HepG2 (cell line): ENCODE data around the gene OPA3. TPM values are rescaled to one million over a fixed set of nuclear protein-coding genes. Genes with fewer than 3 reads are reported as not detected.

Experiments used
- BHLHE40 ChIP-seq: IDR thresholded peaks from 2 replicates; pipeline ENCODE4 v1.6.1; 2011; ENCODE audit warnings: low read length, improper control_type of control experiment
- CHCHD3 ChIP-seq: sonication (generic); formaldehyde crosslinking; IDR thresholded peaks from 2 replicates; pipeline ENCODE4 v1.8.0; 2022; ENCODE audit warnings: mild to moderate bottlenecking, missing genetic modification reagents, moderate library complexity
- DMAP1 ChIP-seq: IDR thresholded peaks from 2 replicates; pipeline ENCODE4 v1.6.1; 2016
- DNMT1 ChIP-seq: sonication (generic); formaldehyde crosslinking; IDR thresholded peaks from 2 replicates; pipeline ENCODE4 v1.5.1; 2020; ENCODE audit warnings: mild to moderate bottlenecking, missing genetic modification reagents
- FOXO4 ChIP-seq: sonication (generic); formaldehyde crosslinking; conservative IDR thresholded peaks from 2 replicates; pipeline ENCODE4 v1.8.1; 2023; ENCODE audit warnings: missing genetic modification reagents
- KDM5B ChIP-seq: sonication (generic); formaldehyde crosslinking; IDR thresholded peaks from 2 replicates; pipeline ENCODE4 v1.4.0; 2020; ENCODE audit warnings: missing genetic modification reagents, mild to moderate bottlenecking, borderline replicate concordance
- MAX ChIP-seq: IDR thresholded peaks from 2 replicates; pipeline ENCODE4 v1.6.1; 2012; ENCODE audit warnings: inconsistent platforms
- MLLT10 ChIP-seq: sonication (generic); formaldehyde crosslinking; IDR thresholded peaks from 2 replicates; pipeline ENCODE4 v1.4.0; 2020; ENCODE audit warnings: missing genetic modification reagents
- MTA3 ChIP-seq: sonication (generic); formaldehyde crosslinking; IDR thresholded peaks from 2 replicates; pipeline ENCODE4 v1.4.0; 2020; ENCODE audit warnings: missing genetic modification reagents
- NCOA5 ChIP-seq: sonication (generic); formaldehyde crosslinking; IDR thresholded peaks from 2 replicates; pipeline ENCODE4 v1.4.0; 2020; ENCODE audit warnings: missing genetic modification reagents
- RNF2 ChIP-seq: fragments of 450-650 bp; conservative IDR thresholded peaks from 2 replicates; pipeline ENCODE4 v1.6.1; 2016; ENCODE audit warnings: low read depth
- RXRA ChIP-seq: sonication (generic); formaldehyde crosslinking; IDR thresholded peaks from 2 replicates; pipeline ENCODE4 v1.5.1; 2020; ENCODE audit warnings: missing genetic modification reagents
- USF2 ChIP-seq, 2 experiments: sonication (generic) in 1 of 2; formaldehyde crosslinking in 1 of 2; IDR thresholded peaks; 2 replicates each; pipeline versions ENCODE4 v1.5.1 to v1.6.1; 2011 to 2020; ENCODE audit warnings: borderline replicate concordance in 1 of 2, low read depth in 1 of 2, low read length in 1 of 2, mild to moderate bottlenecking in 1 of 2, missing genetic modification reagents in 1 of 2, moderate library complexity in 1 of 2
- XRCC5 ChIP-seq: fragments of 200-400 bp; formaldehyde crosslinking; optimal IDR thresholded peaks from 2 replicates; pipeline ENCODE3; 2017; ENCODE audit warnings: mild to moderate bottlenecking, low read length
- ZBTB3 ChIP-seq: sonication (generic); formaldehyde crosslinking; IDR thresholded peaks from 2 replicates; pipeline ENCODE4 v1.4.0; 2020; ENCODE audit warnings: low read depth, mild to moderate bottlenecking, moderate library complexity, missing genetic modification reagents, borderline replicate concordance
- ZFAT ChIP-seq: sonication (generic); formaldehyde crosslinking; conservative IDR thresholded peaks from 2 replicates; pipeline ENCODE4 v1.8.1; 2023; ENCODE audit warnings: missing genetic modification reagents, inconsistent platforms
- ZNF121 ChIP-seq: sonication (generic); formaldehyde crosslinking; IDR thresholded peaks from 2 replicates; pipeline ENCODE4 v1.5.0; 2020; ENCODE audit warnings: mild to moderate bottlenecking, missing genetic modification reagents
- ZNF235 ChIP-seq: sonication (generic); formaldehyde crosslinking; IDR thresholded peaks from 2 replicates; pipeline ENCODE4 v1.8.1; 2023; ENCODE audit warnings: mild to moderate bottlenecking, missing genetic modification reagents, borderline replicate concordance
- ZNF264 ChIP-seq: sonication (generic); formaldehyde crosslinking; IDR thresholded peaks from 2 replicates; pipeline ENCODE4 v1.4.0; 2020; ENCODE audit warnings: missing genetic modification reagents
- ZNF329 ChIP-seq: sonication (generic); formaldehyde crosslinking; IDR thresholded peaks from 2 replicates; pipeline ENCODE4 v1.9.0; 2021; ENCODE audit warnings: low read depth, mild to moderate bottlenecking, missing genetic modification reagents
- ZNF580 ChIP-seq: IDR thresholded peaks from 2 replicates; pipeline ENCODE4 v1.6.1; 2016; ENCODE audit warnings: low read depth, borderline replicate concordance
- ZNF660 ChIP-seq: sonication (generic); formaldehyde crosslinking; IDR thresholded peaks from 2 replicates; pipeline ENCODE4 v1.5.1; 2020; ENCODE audit warnings: mild to moderate bottlenecking, low read depth, missing genetic modification reagents, borderline replicate concordance
- ZSCAN12 ChIP-seq: sonication (generic); formaldehyde crosslinking; IDR thresholded peaks from 2 replicates; pipeline ENCODE4 v1.9.0; 2021; ENCODE audit warnings: mild to moderate bottlenecking, missing genetic modification reagents
- ZSCAN5A ChIP-seq: sonication (generic); formaldehyde crosslinking; IDR thresholded peaks from 2 replicates; pipeline ENCODE4 v1.8.0; 2022; ENCODE audit warnings: mild to moderate bottlenecking, missing genetic modification reagents, borderline replicate concordance
- polyA plus RNA-seq, 8 experiments: library from polyadenylated mRNA; depleted of rRNA in 3 of 8; stranded (reverse) in 7 of 8; unstranded in 1 of 8; fragments of >200 nt; fragmentation: Illumina TruSeq in 4 of 8; extraction: Trizol in 4 of 8; gene quantifications; 2 replicates each; pipeline versions ENCODE4 v1.2.1 to v1.2.3, GENCODE V29; 2011 to 2016; ENCODE audit warnings: low read depth in 4 of 8, missing spikeins in 1 of 8, mixed read lengths in 1 of 8; ENCODE audit not compliant: insufficient read depth in 1 of 8
- total RNA-seq, 5 experiments: library from RNA; depleted of rRNA; stranded (reverse); fragments of >200 nt; fragmentation: Illumina TruSeq; extraction: Trizol; gene quantifications; 2 replicates each; pipeline ENCODE4 v1.2.3, GENCODE V29; 2016; ENCODE audit warnings: low read depth in 1 of 5

The OPA3 gene
- total and polyA plus RNA-seq, 2 of the 13 experiments (the other 11 are each of a cell fraction or from before 2014, with no cell fraction given), result 8.3 to 17.7 TPM

GRCh38 chr19:45514376-45515051, 70.1 kb downstream of the OPA3 start (continued):
- TF ChIP-seq ZBTB3 (CRISPR knock-in tag) (no peak), FOXO4 (CRISPR knock-in tag) (no peak), DMAP1 (CRISPR knock-in tag) (peak; percentile 52), XRCC5 (peak; percentile 53), ZSCAN12 (CRISPR knock-in tag) (no peak), ZFAT (CRISPR knock-in tag) (no peak), MAX (peak; percentile 75), ZNF235 (CRISPR knock-in tag) (no peak), MLLT10 (CRISPR knock-in tag) (no peak), ZNF329 (no peak), DNMT1 (CRISPR knock-in tag) (no peak), ZNF121 (peak; percentile 99), RNF2 (no peak), MTA3 (no peak), ZNF580 (CRISPR knock-in tag) (peak; percentile 59; the same call in 1 of the 2 replicates), ZNF660 (CRISPR knock-in tag) (no peak), NCOA5 (no peak), ZSCAN5A (CRISPR knock-in tag) (no peak), RXRA (CRISPR knock-in tag) (peak; percentile 56; the same call in 1 of the 2 replicates), ZNF264 (CRISPR knock-in tag) (no peak; the same call in 1 of the 2 replicates), USF2 (IDR thresholded peaks at IDR 0.05; ENCODE audit: low read depth, low read length) (no peak), USF2 (CRISPR knock-in tag; IDR thresholded peaks at IDR 0.05; ENCODE audit: borderline replicate concordance) (no peak), CHCHD3 (CRISPR knock-in tag) (no peak), KDM5B (CRISPR knock-in tag) (no peak), BHLHE40 (no peak)
